ENCODE measurements around the gene EPAS1.

EPAS1 gene

DNA sequence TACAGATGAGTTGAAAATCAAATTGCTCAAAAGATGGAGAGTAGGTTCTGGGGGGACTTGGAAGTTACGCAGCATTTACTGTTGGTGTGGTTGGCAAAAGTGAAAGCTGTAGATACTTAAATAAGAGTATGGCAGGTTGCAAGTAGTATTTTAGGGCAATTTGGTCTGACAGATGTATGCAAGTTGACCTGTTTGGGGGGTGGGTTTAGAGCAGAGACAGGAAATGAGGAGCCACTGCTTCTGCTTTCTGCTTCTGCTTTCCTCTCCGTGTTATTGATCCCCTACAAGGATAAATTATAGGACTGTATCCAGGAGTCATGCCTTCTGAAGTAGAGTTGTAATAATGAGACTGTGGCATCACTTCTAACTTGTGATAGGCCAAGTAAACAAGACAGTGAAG, 71.2 kb downstream of the EPAS1 start:
- DNase-seq = no peak

DNA sequence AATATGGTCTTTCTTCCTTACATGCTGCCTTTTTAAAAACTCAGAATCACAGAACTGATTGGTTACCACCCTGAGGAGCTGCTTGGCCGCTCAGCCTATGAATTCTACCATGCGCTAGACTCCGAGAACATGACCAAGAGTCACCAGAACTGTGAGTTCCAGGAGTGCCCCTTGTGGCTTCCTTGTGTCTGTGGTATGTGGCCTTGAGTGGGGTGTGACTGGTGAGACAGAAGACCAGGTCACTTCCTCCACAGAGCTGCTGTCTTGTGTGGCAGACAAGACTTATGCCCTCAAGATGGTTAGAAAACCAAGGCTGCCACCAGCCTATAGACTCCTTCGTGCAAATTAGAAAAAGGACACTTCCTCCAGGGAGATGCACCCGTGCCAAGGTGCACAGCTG, 72.6 kb downstream of the EPAS1 start:
- DNase-seq = no peak

DNA sequence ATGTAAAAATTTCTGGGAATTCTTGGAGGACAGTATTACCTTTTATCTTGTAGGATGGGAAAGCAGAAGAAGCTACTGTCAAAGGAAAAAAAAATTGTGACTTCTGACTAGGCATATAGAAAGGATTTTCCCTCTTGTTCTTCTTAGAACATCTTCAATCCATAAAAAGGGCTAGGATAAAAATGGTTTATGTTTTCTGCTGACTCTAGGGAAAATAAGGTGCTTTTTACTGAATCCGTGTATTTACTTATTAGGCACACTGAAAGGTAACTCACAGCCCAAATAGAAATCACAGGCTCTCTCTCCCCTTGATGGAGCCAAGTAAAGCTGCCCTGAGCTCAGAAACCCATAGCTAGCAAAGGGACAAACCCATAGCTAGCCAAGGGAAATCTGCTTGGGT, 74.6 kb downstream of the EPAS1 start:
- DNase-seq = no peak

- no peak for DNase-seq
These were observed 75.3 kb downstream of the EPAS1 start for GRCh38 chr2:46372475-46372874.

DNA sequence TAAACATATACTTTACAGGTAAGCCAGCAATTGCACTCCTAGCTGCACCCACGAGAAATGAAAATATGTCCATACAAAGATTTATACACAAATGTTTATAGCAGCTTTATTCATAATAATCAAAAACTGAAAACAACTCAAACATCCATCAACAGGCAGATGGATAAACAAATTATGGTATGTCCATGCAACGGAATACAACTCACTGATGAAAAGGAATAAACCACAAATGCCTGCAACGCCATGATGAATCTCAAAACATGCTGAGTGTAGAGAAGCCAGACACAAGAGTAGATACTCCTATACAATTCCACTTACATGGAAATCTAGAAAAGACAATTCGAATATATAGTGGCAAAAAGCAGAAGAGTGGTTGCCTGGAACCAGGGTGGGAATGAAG, 76.0 kb downstream of the EPAS1 start:
- no peak for DNase-seq

- no peak for DNase-seq
These were observed 78.4 kb downstream of the EPAS1 start for GRCh38 chr2:46375566-46376125.

GRCh38 chr2:46376586-46376985, 79.4 kb downstream of the EPAS1 start:
- DNase-seq = no peak

DNA sequence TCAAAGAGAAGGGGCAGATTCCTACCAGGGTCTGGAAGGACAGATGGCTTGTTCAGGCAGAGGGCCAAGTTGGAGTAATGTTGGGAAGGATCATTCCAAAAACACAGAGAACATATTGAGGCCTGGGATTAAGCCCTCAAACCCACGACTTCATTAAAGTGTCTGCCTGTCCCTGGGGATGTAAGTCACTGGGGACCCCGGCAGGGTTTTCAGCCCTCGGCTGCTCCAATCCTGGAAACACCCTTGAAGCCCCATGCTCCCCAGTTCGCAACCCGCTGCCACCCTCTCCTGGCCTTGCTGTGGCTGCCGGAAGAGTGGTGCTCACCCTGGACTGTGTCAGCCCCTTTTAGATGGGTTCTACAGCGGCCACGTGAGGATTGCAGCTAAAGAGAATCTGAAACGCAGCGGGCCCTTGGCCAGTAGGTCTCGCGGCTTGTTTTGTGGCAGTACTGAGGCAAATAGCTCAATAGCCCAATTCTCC, 79.9 kb downstream of the EPAS1 start:
- no peak for DNase-seq

DNA sequence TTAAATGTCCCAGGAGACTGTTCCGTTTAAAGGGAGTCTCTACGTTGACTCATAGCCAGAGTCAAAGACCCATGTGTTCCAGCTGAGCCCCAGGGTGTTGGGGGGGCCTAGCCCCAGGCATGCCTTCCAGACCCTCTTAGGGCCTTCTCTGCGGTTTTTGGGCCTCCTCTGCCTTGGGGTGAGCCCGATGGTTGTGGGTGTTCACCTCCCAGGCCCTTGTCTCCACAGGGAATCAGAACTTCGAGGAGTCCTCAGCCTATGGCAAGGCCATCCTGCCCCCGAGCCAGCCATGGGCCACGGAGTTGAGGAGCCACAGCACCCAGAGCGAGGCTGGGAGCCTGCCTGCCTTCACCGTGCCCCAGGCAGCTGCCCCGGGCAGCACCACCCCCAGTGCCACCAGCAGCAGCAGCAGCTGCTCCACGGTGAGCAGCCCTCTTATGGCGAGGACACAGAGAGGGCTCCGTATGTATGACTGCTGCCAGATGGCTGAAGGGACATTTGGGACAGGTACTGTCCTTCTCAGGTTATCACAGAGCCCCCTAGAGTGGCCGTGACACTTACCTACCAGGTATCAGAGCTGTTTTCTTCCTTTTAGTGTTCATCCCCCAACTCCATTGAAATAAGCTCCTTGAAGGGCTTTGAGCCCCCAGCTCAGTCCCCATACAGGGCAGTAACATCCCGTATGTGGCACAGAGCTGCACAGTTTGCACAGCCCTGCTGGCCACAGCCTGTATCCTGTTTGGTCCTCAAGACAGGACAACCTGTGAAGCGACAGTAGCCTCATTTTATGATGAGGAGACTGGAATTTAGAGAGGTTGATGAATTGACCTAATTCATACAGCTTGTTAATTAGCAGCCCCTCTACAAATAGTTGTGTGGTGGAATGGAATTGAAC, 80.7 kb downstream of the EPAS1 start:
- DNase-seq = no peak

- no peak for DNase-seq
These were observed 81.4 kb downstream of the EPAS1 start for GRCh38 chr2:46378616-46379015.

DNA sequence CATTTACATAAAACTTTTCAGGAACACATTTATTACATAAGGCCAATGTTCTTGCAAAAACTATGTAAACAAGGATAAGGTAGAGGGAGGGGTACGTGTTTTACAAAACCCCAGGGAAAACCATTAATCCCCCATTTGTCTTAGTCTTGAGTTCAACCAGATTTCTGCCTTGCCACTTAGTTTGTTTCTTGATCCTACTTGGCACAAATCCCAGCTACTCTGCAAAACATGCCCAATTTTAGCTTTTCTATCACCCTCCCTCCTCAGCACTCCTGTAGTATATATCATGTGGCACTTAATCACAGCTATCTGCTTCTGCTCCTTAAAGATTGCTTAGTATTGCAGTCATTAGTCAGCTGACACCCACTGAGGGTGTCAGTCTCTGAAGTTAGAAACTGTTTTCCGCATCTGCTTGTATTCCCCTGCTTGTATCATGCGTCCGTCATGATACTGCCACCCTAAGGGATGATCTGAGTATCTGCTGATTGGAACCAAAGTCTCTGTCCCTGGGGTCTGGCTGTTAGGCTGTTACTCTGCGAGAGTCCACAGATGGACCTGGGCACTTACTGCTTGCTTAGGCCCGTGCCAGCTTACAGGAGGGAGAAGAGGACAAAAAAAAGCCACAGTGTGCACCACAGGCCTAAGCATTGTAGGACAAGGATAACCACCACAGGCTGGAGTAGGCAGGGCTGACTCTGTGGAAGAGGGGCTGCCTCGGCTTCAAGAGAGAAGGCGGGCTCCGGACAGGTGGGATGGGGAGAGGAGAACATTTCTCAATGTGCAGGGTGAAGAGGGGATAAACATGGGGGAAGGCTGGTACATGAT, 82.2 kb downstream of the EPAS1 start:
- DNase-seq = no peak

- DNase-seq = no peak
These were observed 83.1 kb downstream of the EPAS1 start for GRCh38 chr2:46380038-46380940.

- DNase-seq = no peak
These were observed 84.1 kb downstream of the EPAS1 start for GRCh38 chr2:46381263-46381849.

DNA sequence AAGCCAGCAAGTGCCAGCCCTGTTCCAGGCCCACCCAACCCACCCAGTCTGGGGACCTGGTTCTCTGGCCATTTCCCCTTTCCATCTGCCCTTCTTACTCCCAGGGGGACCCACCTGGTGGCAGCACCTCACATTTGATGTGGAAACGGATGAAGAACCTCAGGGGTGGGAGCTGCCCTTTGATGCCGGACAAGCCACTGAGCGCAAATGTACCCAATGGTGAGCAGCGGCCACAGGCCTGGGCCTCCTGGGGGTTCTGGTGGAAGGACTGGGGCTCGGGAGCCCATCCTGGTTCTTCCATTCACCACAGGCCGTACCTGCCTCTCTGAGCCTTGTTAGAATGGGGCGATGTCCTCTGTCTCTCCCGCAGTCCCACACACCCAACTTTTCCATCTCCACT, 84.7 kb downstream of the EPAS1 start:
- no peak for DNase-seq

DNA sequence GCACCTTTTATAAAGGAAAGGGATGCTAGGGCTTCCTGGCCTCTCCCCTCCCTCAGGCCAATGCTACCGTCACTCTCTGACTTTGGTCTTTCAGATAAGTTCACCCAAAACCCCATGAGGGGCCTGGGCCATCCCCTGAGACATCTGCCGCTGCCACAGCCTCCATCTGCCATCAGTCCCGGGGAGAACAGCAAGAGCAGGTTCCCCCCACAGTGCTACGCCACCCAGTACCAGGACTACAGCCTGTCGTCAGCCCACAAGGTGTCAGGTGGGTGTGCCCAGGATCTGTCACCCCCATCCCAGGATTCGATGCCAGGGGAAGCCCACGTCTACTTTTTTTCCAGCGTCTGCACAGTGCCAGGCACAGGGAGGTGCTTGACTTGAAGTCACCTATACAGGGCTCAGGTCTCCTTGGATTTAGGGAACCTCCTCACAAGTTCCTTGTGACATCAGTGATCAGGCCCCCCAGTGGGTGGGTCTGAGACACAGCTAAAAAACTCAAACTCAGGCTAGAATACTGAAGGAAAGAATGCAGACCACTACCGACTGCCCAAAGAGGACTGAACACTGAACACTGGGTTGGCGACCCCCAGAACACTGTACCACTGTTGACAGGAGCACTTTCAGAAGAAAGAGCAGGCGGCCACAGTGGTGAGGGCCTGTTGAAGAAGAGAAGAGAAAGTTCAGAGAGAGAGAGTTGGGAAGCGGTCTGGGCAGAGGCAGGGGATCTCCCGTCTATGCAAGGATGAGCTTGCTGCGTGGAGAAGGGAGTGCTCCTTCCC, 85.3 kb downstream of the EPAS1 start:
- DNase-seq = no peak

DNA sequence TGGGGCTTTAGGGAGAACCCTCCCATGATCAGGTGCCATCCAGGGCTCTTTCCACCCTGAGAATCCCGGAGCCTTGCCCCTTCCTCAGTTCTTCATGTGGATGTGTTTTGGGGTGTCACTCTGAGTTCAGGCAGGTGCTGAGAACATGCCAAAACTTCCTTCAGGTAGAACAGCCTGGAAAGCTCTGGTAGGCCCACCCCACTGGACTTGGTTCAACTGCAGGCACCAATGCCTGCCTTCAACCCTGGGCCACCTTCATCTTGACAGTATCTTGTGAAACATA, 85.8 kb downstream of the EPAS1 start:
- DNase-seq = no peak

GRCh38 chr2:46383784-46384456, 86.7 kb downstream of the EPAS1 start:
- DNase-seq = no peak

- DNase-seq = no peak
These were observed 87.2 kb downstream of the EPAS1 start for GRCh38 chr2:46384457-46384815.

GRCh38 chr2:46385786-46386577, 88.8 kb downstream of the EPAS1 start:
- no peak for DNase-seq

GRCh38 chr2:46386763-46387162, 89.6 kb downstream of the EPAS1 start:
- no peak for DNase-seq

Data from COR-L47 (cell line).